GM18867 (cell line): ENCODE results near the gene LCN15.

ENCODE experiments used
- ATAC-seq: cut with Tn5 transposase; IDR thresholded peaks from one replicate; pipeline ENCODE4 v1.9.1; 2021; ENCODE audit warnings: mild to moderate bottlenecking, moderate library complexity; ENCODE audit not compliant: unreplicated experiment

The LCN15 gene

DNA sequence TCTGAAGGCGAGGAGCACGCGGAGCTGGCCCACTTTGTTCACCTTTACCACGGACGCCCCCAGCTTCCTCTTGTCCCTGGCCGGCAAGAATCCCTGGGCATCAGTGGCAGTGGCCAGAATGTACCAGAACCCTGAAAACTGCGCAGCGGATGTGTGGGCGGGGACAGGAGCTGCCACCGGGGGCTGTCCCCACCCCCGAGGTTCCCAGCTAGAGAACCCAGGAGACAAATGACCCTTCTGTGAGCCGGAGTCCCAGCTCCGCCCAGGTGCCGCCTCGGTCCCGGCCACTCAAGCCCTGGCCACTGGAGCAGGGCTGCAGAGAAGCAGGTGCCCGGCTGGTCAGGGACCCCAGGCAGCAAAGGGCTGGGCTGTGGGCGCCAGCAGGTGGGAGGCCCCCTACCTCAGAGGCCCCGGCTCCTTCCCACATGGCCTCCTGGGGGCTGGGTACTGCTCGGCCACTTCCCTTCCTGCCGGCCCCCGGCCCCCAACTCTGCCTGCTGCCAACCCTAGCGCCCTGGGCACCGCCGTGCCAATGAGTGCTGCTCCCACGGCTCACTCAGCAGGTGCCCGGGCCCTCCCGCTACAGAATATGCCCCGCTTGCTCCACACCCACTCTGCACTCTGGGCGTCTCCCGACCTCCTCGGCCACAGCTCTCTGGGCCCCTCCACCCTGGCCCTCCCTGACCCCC lies 22.3 kb downstream of the LCN15 start:
- ATAC-seq, result no peak

- ATAC-seq, result no peak
These were observed 23.1 kb downstream of the LCN15 start for GRCh38 chr9:136740971-136741882.

- ATAC-seq, result no peak
These were observed 23.8 kb downstream of the LCN15 start for GRCh38 chr9:136740491-136740890.

DNA sequence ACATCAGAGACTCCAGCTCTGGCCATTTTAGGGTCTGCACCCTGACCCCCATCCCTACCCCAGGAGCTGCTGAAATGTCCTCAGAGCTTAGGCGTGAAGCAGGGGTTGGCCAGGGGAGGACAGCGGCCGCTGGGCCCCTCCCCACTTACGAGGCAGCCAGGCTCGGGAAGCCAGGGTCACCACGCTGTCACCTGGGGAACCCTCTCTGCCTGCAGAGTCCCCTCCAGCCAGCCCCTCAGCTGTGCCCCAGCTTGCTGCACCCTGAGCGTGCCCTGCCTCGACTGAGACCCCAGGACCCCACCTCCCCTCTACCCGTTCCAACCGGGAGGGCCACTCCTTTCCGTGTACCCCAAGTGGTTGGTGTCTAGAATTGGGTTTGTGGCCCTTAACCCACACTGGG lies 24.2 kb downstream of the LCN15 start:
- no peak for ATAC-seq

DNA sequence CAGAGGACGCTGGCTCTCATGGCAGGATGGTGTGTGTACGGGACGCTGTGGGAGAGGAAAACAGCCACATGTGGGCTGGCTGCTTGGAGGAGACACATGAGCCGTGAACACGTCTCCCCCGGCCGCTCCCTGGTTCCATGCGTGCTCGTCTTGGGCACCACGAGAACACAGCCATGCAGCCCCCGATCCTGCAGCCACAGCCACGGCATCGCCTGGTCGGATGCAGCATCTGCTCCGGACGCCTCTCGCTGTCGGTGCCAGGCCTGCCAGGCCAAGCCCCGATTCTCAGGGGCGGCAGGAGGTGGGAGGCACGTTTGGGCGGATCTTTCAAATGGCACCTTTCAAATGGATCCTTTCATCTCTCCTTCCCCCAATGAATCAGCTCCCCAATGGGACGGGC lies 24.8 kb downstream of the LCN15 start:
- ATAC-seq, result no peak

DNA sequence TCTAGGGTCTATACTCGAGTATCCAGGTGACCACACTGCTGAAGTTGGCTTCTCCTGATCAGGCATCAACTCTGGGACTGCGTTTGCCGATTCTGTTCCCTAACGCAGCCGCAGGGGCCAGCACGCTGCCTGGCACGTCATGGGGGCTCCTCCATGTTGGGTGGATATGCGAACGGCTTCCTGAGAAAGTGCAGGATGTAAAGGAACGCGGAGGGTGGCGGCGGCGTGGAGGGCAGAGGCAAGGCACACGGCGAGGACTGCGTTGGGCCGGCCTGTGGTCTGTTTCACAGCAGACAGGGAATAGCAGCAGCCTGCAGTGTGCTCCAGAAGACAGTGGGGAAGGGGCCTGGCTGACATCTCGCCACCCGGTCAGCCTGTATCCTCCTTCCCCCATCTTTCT lies 25.4 kb downstream of the LCN15 start:
- ATAC-seq, result no peak

DNA sequence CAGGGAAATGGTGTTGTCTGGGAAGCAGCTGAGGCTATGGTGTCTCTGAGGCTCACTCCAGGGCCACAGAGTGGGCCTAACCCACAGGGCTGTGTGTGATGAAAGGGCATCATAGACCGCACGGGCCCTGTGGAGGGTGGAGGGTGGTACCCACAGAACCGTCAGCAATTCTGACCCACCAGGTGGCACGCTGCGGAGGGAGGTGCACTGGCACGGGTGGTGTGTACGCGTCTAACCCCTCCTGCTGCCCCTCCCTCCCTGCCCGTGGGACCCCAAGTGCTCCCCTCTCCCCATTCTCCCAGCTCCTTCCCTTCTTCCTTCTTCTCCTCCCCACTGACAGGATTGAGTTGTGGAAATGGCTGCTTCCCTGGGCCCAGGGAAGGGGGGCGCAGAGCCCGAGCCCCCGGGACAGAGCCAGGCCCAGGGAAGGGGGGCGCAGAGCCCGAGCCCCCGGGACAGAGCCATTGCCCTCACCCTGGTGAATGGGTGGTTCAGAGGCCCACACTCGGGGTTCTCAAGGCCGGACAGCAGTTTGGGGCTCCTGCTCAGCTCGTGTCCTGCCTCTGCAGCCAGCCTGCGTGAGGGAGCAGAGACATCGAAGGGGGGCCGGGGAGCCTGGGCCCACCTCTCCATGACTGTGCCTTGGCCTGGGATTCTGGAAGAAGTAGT lies 28.4 kb downstream of the LCN15 start:
- no peak for ATAC-seq

DNA sequence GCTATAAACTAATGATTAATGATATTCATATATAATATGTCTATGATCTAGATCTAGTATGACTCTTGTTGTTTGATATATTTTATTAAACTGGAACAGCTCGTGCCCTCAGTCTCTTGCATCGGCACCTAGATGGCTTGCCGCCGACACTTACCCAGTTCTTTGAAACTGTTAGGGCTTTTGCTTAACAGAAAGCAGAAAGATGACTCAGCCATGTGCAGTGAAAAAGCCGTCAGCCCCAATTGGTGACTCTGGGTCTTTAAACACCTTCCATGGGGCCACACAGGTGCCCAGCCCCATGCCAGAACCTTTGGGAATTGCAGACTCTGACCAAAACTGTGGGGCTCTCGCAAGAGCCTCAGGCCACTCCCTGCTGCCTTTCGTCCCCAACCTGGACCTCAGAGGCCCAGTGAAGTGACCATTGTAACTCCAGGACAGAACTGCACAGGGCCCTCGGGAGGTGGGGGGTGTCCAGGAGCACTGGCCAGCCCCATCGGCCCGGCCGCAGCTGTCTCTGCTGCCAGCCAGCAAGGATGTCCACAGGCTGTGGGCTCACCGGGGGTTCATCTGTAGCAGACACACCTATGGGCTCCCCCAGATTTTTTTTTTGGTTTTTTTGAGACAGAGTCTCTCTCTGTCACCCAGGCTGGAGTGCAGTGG lies 29.4 kb downstream of the LCN15 start:
- ATAC-seq, result no peak

DNA sequence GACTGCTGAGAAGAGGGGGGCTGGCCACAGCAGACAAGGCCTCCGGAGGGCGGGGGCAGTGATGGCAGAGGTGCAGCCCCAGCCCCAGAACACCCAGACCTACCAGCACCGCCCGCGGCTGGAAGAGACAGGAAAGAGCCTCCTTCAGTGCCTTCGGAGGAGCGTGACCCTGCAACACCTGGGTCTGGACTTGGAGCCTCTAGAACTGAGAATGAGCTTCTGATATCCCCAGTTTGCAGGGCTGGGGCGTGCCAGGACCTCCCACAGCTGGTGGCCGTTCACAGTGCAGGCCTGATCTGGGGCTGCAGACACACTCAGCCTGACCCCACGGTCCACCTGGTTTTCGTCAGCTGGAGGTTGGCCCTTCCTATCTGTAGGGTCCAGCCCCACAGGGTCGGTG lies 30.7 kb downstream of the LCN15 start:
- no peak for ATAC-seq

GRCh38 chr9:136732444-136733178 lies 31.7 kb downstream of the LCN15 start:
- no peak for ATAC-seq

DNA sequence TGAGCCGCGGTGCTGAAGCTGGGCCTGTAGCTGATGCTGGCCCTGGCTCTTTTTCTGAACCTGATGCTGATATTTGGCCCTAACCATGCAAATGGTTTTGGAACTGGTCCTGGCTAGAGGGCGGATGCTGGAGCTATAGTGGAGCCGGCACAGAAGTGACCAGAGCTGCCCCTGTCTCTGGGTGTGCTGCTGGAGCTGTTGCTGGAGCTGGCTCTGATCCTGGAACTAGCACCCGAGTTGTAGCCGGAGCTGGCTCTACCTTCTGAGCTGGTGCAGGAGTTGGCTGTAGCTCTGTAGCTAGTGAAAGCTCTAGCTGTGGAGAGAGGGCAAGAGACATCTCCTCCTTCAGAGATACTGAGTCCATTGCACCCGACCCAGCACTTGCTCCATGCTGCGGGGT lies 34.4 kb downstream of the LCN15 start:
- ATAC-seq, result no peak

DNA sequence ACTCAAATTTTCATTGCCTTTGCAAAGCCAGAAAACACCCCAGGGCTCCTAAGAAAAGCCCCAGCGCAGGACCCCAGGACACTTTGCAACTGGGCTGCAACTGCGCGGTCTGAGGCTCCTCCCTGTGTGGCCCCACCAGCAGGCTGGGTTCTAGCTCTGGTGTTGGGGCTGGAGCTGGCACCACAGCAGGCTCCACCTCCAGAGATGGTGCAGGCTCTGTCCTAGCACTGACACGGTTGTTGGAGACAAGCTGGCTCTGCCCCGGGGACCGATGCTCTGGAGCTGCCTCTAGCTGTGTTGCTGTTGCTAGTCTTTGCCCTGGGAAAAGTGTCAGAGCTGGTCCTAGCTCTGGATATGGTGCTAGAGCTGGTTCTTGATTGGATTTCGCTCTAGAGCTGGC lies 35.2 kb downstream of the LCN15 start:
- no peak for ATAC-seq

DNA sequence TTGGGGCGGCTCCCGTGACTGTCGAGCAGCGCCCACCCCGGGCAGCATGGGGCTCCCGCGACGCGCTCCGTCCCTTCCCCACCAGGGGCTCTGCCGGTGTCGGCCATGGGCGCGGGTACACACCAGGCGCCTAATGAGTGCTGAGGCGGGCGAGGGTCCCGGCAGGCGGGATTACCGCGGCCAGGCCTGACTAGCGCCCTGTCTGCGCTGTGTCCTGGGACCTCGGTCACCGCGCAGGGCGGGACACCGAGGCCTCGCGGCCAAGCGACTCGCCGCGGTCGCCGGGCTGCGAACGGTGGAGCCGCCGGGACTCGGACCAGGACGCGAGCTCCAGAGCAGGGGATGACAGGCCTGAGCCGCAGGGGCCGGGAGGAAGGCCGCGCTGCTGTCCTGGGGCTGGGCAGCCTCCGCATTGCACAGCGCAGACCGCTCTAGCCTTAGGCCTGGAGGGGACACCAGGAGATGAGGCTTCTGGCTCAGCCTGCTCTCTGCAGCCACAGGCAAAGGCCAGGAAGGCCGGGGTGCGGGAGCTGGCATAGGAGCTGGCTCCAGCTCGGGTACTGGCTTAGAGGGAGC lies 35.7 kb downstream of the LCN15 start:
- peak; percentile 16 for ATAC-seq

DNA sequence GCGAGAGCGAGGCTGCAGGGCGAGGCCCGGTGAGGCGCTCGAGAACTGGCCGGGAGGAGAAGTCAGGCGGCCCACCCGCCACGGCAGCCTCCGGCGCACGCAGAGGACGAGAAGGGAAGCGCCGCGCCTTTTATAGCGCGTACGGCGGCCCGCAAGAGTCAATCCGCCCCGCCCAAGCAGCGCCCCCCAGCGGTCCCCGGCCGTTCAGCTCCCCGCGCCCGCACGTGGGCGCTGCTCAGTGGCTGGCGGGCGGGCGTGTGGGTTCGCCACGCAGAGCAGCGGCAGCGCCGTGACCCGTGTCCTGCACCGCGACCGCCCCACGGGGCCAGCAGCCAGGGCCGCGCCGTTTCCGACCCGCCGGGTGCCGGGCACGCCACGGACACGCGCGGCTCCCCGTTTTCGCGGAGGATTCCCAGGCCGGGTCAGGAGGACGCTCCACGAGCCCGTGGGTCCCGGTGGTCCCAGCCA lies 36.2 kb downstream of the LCN15 start:
- peak; percentile 72 for ATAC-seq

DNA sequence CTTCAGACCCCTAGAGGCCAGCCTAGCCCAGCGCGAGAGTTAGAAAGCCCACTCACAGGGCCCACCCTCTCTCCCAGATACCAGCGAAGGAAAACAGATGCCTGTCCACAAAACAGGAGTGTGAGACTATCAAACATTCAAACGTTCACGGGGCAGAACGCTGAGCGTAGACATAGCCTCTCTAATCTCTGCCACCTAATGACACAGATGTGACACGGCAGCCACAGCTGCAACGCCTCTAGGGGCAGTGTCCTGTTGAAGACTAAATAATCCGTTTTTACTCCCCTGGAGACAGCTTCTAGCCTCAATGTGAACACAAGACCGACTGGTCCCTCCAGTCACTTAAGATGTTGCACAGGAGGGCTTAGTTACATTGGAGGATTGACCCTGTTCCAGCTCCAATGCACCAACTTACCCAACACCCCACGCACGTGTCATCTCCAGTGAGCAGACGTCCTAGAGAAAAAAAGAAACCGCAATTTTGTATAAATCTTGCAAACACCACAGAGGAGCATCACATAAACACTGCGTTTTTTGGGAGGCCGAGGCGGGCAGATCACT lies 37.6 kb downstream of the LCN15 start:
- ATAC-seq, result no peak

DNA sequence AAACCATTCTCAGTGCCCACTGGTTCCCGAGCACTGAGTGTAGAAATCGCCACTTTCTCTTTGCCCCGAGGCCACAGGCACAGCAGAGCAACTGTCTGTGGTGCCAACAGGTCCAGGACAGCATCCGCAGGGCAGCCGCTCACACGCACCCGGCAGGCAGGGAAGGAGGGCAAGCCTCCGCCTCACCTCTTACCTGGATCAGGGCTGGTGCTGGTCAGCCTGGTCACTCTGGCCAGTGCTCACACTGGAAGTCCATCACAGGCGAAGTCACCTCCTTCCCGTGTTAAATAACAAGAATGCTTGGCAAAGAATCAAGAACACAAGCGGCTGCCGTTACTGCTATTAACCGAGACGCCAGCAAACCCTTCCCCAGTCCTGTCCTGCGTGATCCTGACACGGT lies 38.2 kb downstream of the LCN15 start:
- no peak for ATAC-seq

DNA sequence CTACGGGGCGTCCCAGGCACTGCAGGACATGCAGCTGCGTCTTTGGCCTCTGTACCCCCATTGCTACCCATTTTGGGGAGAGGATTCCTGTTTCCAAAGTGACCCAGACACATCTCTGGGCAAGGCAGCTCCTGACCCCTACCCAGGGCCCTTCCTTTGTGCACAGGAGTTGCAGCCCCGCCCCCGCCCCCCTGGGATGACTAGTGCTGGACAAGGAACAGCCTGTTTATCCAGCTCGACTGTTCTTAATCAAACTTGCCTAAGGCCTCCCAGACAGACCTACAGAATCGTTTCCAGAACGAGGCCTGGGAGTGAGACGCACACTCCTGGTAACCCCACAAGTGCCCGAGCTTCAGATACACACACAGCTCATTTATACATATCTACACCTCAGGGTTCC lies 38.7 kb downstream of the LCN15 start:
- no peak for ATAC-seq

- ATAC-seq, result no peak
These were observed 39.5 kb downstream of the LCN15 start for GRCh38 chr9:136724772-136725171.

DNA sequence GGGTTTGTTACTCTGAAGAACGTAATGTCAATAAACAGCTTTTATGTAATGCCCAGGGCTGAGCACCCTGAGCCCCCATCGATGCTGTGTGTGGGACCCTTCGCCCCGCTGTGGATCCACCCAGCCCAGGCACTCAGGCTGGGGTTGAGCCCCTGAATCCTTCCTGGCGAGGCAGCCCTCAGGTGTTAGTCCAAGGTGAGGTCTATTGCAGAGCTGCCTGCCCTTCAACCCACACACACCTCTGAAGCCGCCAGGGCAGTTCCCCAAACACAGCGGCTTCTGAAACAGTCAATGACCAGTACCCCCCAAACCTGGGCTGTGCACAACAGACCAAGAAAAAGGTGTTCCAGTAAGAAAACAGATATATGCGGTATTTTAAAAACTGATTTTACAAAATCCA lies 40.3 kb downstream of the LCN15 start:
- ATAC-seq, result no peak
